Glomerular endothelial cell (primary cell): Measurements from ENCODE around the gene MRLN. TPM values are rescaled to one million over a fixed set of nuclear protein-coding genes. Genes with fewer than 3 reads are reported as not detected.
"Not testable (repeated sequence)": the region's sequence is repeated elsewhere in the genome, so short reads cannot be mapped to it uniquely, and the experiment has no call there.

ENCODE experiments used
- DNase-seq: peaks from one replicate; pipeline ENCODE4 v3.0.0-alpha.2; 2011; ENCODE audit warnings: low read depth, low spot score; ENCODE audit errors: extremely low read depth
- total RNA-seq: library from RNA; depleted of rRNA; stranded (reverse); fragments of >200 nt; gene quantifications from 2 replicates; pipeline ENCODE4 v1.2.3, GENCODE V29; 2015

Gene MRLN
- total RNA-seq, 1 donor from 2014 or later = not detected

- no peak for DNase-seq
Observed at GRCh38 chr10:59748834-59749233, 4.4 kb downstream of the MRLN start.

- DNase-seq = no peak
Observed at GRCh38 chr10:59745163-59745650, 8.0 kb downstream of the MRLN start.

- DNase-seq = not testable (repeated sequence)
Observed at GRCh38 chr10:59744762-59745161, 8.5 kb downstream of the MRLN start.

GRCh38 chr10:59744156-59744555 lies 9.1 kb downstream of the MRLN start:
- not testable (repeated sequence) for DNase-seq

GRCh38 chr10:59741583-59741982 lies 11.7 kb downstream of the MRLN start:
- DNase-seq = no peak

GRCh38 chr10:59741048-59741447 lies 12.2 kb downstream of the MRLN start:
- DNase-seq = no peak

- DNase-seq = no peak
Observed at GRCh38 chr10:59736749-59737148, 16.5 kb downstream of the MRLN start.

- DNase-seq = no peak
Observed at GRCh38 chr10:59735296-59735695, 18.0 kb downstream of the MRLN start.

GRCh38 chr10:59734014-59734462 lies 19.2 kb downstream of the MRLN start:
- DNase-seq = no peak

GRCh38 chr10:59733321-59734013 lies 19.8 kb downstream of the MRLN start:
- DNase-seq = not testable (repeated sequence)

- not testable (repeated sequence) for DNase-seq
Observed at GRCh38 chr10:59732849-59733248, 20.4 kb downstream of the MRLN start.

- DNase-seq = not testable (repeated sequence)
Observed at GRCh38 chr10:59729167-59729566, 24.1 kb downstream of the MRLN start.

GRCh38 chr10:59724098-59724938 lies 28.9 kb downstream of the MRLN start:
- no peak for DNase-seq

- no peak for DNase-seq
Observed at GRCh38 chr10:59720377-59720776, 32.9 kb downstream of the MRLN start.

- no peak for DNase-seq
Observed at GRCh38 chr10:59719374-59719773, 33.9 kb downstream of the MRLN start.

- DNase-seq = no peak
Observed at GRCh38 chr10:59718257-59718656, 35.0 kb downstream of the MRLN start.

- DNase-seq = no peak
Observed at GRCh38 chr10:59713196-59713821, 39.9 kb downstream of the MRLN start.

GRCh38 chr10:59711871-59712494 lies 41.3 kb downstream of the MRLN start:
- DNase-seq = no peak

- no peak for DNase-seq
Observed at GRCh38 chr10:59709395-59710125, 43.7 kb downstream of the MRLN start, which contains the start of gene SLC16A9. SLC16A9 (minus strand) TSS chr10:59709850; CDS start chr10:59684291, 25,559 bp downstream.

GRCh38 chr10:59708816-59709394 lies 44.4 kb downstream of the MRLN start:
- DNase-seq = no peak
